ENCODE results near the gene RNF19B.
"Not testable (repeated sequence)": the region's sequence is repeated elsewhere in the genome, so short reads cannot be mapped to it uniquely, and the experiment has no call there.

RNF19B gene

DNA sequence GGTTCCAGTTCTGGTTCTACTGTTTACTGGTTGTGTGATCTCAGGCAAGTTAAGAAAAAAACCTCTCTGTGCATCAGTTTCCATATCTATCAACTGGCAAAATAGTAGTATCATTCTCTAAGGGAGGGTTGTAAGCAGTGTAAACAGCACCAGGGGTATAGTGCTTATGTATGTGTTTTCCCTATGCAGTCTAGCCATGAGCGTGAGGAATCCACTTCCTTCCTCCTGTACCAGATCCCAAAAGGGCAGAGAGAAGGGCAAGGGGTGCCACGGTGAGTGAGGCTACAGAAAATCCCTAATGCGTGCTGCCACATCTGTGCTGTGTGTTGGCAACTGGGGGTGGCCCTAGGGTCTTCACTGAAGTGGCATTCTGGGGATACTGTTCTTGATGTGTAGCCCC is 18.4 kb upstream of the RNF19B start:
- Mint-ChIP-seq H3K4me1 (peaks cover 68% of the 10 kb centered on the region), H3K4me3 (no peak overlapping the region), H3K9me3 (no peaks in the 10 kb centered on the region), H3K27ac (peak overlapping the region; percentile 83), H3K27me3 (no peaks in the 10 kb centered on the region), H3K36me3 (no peaks in the 10 kb centered on the region)
- ATAC-seq: no peak

DNA sequence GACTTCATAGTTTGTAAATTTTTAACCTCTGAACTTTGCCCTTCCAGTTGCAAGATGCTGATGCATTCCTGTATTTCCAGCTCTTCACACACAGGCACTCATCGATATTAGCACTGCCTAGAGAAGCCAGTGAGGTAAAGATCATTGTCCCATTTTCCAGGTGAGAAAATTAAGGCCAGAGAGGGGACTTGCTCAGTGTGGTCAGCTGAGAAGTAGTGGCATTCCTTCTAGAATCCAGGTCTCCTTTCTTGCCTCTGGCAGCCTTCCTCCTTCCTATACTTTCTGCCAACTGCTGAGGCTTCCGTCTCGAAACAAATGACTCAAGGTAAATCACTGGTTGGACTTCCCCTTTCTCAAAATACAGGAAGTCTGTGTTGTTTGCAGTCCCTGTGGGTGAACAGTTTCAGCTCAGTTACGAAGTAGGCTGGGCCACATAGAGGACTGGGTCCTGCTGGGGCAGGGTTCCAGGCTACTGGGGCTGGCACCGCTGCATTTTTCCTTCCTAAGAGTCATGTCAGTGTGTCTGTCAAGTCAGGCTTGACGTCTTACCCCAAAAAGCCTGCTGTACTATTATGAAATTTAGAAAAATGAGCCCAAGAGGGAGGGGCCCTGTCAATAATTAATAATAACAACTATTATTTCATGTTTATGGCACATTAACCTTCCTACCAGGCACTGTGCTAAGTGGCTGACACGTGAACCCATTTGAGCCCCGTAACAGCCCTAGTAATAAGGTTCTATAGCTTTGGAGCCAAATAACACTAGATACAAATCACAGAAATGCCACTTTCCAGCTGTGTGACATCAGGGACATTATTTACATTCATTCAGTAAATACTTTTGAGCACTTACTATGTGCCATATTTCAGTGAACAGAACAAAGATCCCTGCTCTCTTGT is 16.6 kb upstream of the RNF19B start:
- Mint-ChIP-seq H3K9me3 (no peaks in the 10 kb centered on the region), H3K27ac (peak overlapping the region; percentile 83), H3K27me3 (no peaks in the 10 kb centered on the region), H3K4me3 (peak overlapping the region; percentile 45), H3K36me3 (no peaks in the 10 kb centered on the region), H3K4me1 (peaks cover 71% of the 10 kb centered on the region)
- peak; percentile 96 for ATAC-seq

DNA sequence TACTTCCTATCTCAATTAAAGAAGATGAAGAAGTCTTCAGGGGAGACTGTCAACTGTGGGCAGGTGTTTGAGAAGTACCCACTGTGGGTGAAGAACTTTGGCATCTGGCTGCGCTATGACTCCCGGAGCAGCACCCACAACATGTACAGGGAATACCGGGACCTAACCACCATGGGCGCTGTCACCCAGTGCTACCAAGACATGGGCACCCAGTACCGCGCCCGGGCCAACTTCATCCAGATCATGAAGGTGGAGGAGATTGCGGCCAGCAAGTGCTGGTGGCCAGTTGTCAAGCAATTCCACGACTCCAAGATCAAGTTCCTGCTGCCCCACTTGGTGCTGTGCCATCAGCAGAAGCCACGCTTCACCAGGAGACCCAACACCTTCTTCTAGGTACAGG is 15.5 kb upstream of the RNF19B start:
- Mint-ChIP-seq H3K9me3 (no peaks in the 10 kb centered on the region), H3K27me3 (no peaks in the 10 kb centered on the region), H3K36me3 (no peaks in the 10 kb centered on the region), H3K4me1 (peaks cover 66% of the 10 kb centered on the region), H3K27ac (peak overlapping the region; percentile 83), H3K4me3 (no peak overlapping the region)
- no peak for ATAC-seq

DNA sequence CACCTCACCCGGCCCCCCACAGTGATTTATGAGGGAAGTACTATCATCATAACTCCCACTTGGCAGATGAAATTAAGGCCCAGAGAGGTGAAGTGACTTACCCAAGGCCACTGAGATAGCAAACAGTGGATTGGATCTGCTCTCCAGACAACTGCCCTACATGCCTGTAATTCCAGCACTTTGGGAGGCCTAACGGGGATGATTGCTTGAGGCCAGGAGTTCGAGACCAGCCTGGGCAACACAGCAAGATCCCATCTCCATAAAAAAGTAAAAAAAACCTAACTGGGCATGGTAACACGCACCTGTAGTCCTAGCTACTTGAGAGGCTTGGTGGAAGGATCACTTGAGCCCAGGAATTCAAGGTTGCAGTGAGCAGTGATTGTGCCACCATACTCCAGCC is 14.2 kb upstream of the RNF19B start:
- Mint-ChIP-seq H3K27me3 (no peaks in the 10 kb centered on the region), H3K36me3 (no peaks in the 10 kb centered on the region), H3K4me3 (no peak overlapping the region), H3K4me1 (peaks cover 54% of the 10 kb centered on the region), H3K27ac (peak overlapping the region; percentile 14), H3K9me3 (no peaks in the 10 kb centered on the region)
- no peak for ATAC-seq

DNA sequence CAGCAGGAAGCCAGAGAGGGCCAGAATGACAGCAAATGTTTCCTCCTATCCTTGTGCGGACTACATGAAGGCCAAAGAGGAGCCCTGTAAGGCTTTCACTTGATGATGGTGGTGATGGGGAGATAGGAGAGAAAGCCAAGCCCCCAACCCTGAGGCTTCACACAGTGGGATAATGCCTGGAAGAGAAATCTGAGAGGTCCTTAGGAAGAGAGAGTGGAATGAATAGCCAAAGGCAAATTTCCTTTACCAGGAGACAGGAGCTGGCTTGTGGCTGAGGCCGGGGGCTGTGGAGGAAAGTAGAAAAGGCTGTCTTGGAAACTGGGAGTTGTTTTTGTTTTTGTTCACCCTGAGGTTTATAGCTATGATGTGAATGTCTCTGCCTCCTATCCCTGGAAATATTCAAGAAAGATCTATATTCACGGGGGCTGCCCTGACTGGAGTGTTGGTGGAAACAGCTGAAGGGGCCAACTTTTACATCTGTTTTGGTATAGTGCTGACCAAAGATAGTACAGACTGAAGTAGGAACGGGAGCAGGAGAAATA is 13.0 kb upstream of the RNF19B start:
- Mint-ChIP-seq H3K9me3 (no peaks in the 10 kb centered on the region), H3K27me3 (peaks cover 6% of the 10 kb centered on the region), H3K4me1 (peaks cover 46% of the 10 kb centered on the region), H3K4me3 (no peak overlapping the region), H3K36me3 (no peaks in the 10 kb centered on the region), H3K27ac (peak overlapping the region; percentile 1)
- ATAC-seq: no peak

DNA sequence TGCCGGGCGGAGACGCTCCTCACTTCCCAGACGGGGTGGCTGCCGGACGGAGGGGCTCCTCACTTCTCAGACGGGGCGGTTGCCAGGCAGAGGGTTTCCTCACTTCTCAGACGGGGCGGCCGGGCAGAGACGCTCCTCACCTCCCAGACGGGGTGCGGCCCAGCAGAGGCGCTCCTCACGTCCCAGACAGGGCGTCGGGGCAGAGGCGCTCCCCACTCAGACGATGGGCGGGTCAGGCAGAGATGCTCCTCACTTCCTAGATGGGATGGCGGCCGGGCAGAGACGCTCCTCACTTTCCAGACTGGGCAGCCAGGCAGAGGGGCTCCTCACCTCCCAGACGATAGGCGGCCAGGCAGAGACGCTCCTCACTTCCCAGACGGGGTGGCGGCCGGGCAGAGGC is 10.4 kb upstream of the RNF19B start:
- H3K27ac Mint-ChIP-seq, H3K36me3 Mint-ChIP-seq, ATAC-seq, H3K9me3 Mint-ChIP-seq, H3K4me3 Mint-ChIP-seq: not testable (repeated sequence)
- Mint-ChIP-seq H3K27me3 (peaks cover 22% of the 10 kb centered on the region), H3K4me1 (peaks cover 29% of the 10 kb centered on the region)

GRCh38 chr1:32973458-32973857 is 8.8 kb upstream of the RNF19B start:
- H3K27me3 Mint-ChIP-seq: peaks cover 22% of the 10 kb centered on the region
- not testable (repeated sequence) for H3K27ac Mint-ChIP-seq, ATAC-seq, H3K36me3 Mint-ChIP-seq, H3K9me3 Mint-ChIP-seq, H3K4me3 Mint-ChIP-seq
- peaks cover 19% of the 10 kb centered on the region for H3K4me1 Mint-ChIP-seq

DNA sequence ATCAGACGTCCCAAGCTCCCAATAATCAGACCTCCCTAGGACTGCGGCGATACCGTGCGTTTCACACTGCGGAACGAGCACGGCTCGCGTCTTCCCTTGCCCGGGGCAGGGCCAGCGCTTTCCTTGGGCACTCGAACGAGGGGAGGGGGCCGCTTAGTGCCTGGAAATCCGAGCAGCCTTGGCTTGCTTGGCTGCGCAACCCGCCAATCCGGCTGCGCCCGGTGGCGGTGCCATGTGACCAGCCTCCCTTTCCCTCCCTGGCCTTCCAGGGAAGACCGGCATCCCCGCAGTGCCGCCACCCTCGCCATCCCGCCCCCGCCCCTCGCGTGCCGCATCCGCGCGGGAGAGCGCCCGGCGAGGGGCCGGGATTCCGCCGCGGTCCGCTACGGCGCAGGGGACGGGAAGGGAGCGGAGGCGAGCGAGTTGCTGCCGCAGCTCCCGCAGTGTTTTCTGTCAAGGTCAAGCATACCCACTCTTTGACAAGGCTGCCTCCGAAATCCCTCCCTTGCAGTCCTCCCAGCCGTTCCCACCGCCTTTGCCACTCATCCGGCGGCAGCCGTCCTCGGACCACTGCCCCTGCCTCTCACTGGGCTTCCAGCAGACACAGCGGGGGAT is 8.3 kb upstream of the RNF19B start:
- Mint-ChIP-seq H3K4me3 (peak overlapping the region; percentile 65), H3K4me1 (peaks cover 19% of the 10 kb centered on the region), H3K36me3 (no peaks in the 10 kb centered on the region), H3K27ac (no peak overlapping the region), H3K9me3 (no peaks in the 10 kb centered on the region), H3K27me3 (peaks cover 22% of the 10 kb centered on the region)
- no peak for ATAC-seq

GRCh38 chr1:32971576-32971975 is 7.0 kb upstream of the RNF19B start:
- Mint-ChIP-seq H3K36me3 (no peaks in the 10 kb centered on the region), H3K4me1 (peaks cover 9% of the 10 kb centered on the region)
- ATAC-seq: no peak

GRCh38 chr1:32971156-32971555 is 6.5 kb upstream of the RNF19B start:
- Mint-ChIP-seq H3K36me3 (no peaks in the 10 kb centered on the region), H3K4me1 (peaks cover 9% of the 10 kb centered on the region), H3K27ac (no peak overlapping the region), H3K4me3 (no peak overlapping the region), H3K9me3 (no peaks in the 10 kb centered on the region), H3K27me3 (peaks cover 22% of the 10 kb centered on the region)
- ATAC-seq: no peak

More at GRCh38 chr1:32971576-32971975, 7.0 kb upstream of the RNF19B start:
- Mint-ChIP-seq H3K27ac (no peak overlapping the region), H3K4me3 (no peak overlapping the region), H3K27me3 (peaks cover 22% of the 10 kb centered on the region), H3K9me3 (no peaks in the 10 kb centered on the region)

DNA sequence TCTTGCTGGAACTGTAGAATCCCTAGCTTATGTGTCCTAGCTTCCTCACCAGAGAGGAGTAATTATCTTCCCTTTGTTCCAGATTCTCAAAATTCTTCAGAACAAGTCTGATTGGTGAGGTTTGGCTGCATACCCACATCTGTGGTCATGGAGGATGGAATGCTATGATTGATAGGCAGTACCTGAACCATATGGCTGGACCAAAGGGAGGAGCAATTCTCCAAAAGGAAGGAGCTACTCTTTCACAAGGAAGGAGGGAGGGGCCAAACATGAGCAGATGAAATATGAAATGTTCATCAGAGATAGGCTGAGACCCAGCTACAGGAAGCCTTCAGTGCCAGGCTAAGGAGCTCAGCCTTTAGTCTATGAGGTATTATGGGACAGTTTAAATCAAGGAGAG is 5.0 kb upstream of the RNF19B start:
- Mint-ChIP-seq H3K4me1 (peaks cover 9% of the 10 kb centered on the region), H3K36me3 (no peaks in the 10 kb centered on the region), H3K9me3 (no peaks in the 10 kb centered on the region), H3K27ac (no peak overlapping the region), H3K4me3 (no peak overlapping the region), H3K27me3 (peaks cover 22% of the 10 kb centered on the region)
- ATAC-seq: no peak

GRCh38 chr1:32967888-32968568 is 3.4 kb upstream of the RNF19B start:
- peaks cover 19% of the 10 kb centered on the region for H3K27me3 Mint-ChIP-seq
- H3K36me3 Mint-ChIP-seq: no peaks in the 10 kb centered on the region
- H3K4me1 Mint-ChIP-seq: peaks cover 16% of the 10 kb centered on the region
- H3K9me3 Mint-ChIP-seq: no peaks in the 10 kb centered on the region
- H3K4me3 Mint-ChIP-seq: no peak overlapping the region
- no peak overlapping the region for H3K27ac Mint-ChIP-seq
- ATAC-seq: no peak

- Mint-ChIP-seq H3K4me1 (peaks cover 19% of the 10 kb centered on the region), H3K9me3 (no peaks in the 10 kb centered on the region), H3K27me3 (peaks cover 8% of the 10 kb centered on the region), H3K27ac (no peak overlapping the region), H3K36me3 (no peaks in the 10 kb centered on the region), H3K4me3 (no peak overlapping the region)
- no peak for ATAC-seq
Measured at GRCh38 chr1:32966900-32967299, 2.3 kb upstream of the RNF19B start.

DNA sequence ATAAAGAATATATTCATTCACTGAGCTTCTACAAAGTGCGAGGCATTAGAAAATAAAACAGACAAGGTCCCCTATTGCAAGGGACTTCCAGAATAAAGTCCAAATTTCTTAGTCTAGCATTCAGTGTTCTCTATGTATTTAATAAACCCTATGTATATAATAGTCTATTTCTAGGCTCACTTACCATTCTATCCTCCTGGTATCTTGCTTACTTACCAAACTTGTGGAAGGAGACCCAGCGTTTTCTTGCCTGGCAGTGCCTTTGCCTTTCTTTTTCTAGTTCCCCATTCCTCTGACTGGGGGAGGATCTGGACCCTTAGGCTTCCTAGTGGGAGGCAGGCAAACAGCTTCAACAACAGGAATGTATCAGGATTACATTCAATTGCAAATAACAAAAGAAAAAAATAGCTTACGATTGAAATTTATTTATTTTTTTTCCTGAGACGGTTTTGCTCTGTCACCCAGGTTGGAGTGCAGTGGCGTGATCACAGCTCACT is 690 bp upstream of the RNF19B start:
- peaks cover 34% of the 10 kb centered on the region for H3K4me1 Mint-ChIP-seq
- ATAC-seq: no peak

More for the DNA sequence above, 690 bp upstream of the RNF19B start:
- H3K9me3 Mint-ChIP-seq: no peaks in the 10 kb centered on the region
- H3K36me3 Mint-ChIP-seq: no peaks in the 10 kb centered on the region
- H3K27me3 Mint-ChIP-seq: no peaks in the 10 kb centered on the region
- peak overlapping the region; percentile 77 for H3K4me3 Mint-ChIP-seq
- peak overlapping the region; percentile 81 for H3K27ac Mint-ChIP-seq

All from stimulated activated memory B cell treated with anti-CD40 and anti-IgM and Interleukin-4, amounts not matched to agents 10 μg/mL and 1 μg/mL and 100 μg/mL, for 72 hours (primary cell).